Ramos (cell line): Measurements from ENCODE around the gene JDP2.
"Not testable (repeated sequence)": the region's sequence is repeated elsewhere in the genome, so short reads cannot be mapped to it uniquely, and the experiment has no call there.

Source experiments
- in situ Hi-C: fragments of 300-500 bp; cut with MboI; formaldehyde crosslinking; loops from one replicate; pipeline ENCODE4 v1.14.3; 2022; ENCODE audit warnings: low sequenced_read_pairs; ENCODE audit not compliant: unreplicated experiment

Gene JDP2

GRCh38 chr14:75427482-75428229 lies at the start of gene JDP2:
Gene JDP2 (plus strand): TSS chr14:75428022. CDS start chr14:75437921, 9,899 bp downstream.
- in situ Hi-C loops, result no loop called here

- in situ Hi-C loops, result no loop called here
Measured at GRCh38 chr14:75379246-75379929, 48.4 kb upstream of the JDP2 start.

GRCh38 chr14:75379930-75380270 lies 47.9 kb upstream of the JDP2 start:
- in situ Hi-C loops, result no loop called here

- in situ Hi-C loops, result no loop called here
Measured at GRCh38 chr14:75380656-75381055, 47.2 kb upstream of the JDP2 start.

GRCh38 chr14:75381642-75382041 lies 46.2 kb upstream of the JDP2 start:
- in situ Hi-C loops, result no loop called here

- in situ Hi-C loops, result not testable (repeated sequence)
Measured at GRCh38 chr14:75383219-75383618, 44.6 kb upstream of the JDP2 start.

- in situ Hi-C loops, result no loop called here
Measured at GRCh38 chr14:75383721-75384120, 44.1 kb upstream of the JDP2 start.

- in situ Hi-C loops, result no loop called here
Measured at GRCh38 chr14:75389679-75390078, 38.1 kb upstream of the JDP2 start.

- in situ Hi-C loops, result no loop called here
Measured at GRCh38 chr14:75390183-75390582, 37.6 kb upstream of the JDP2 start.

- in situ Hi-C loops, result no loop called here
Measured at GRCh38 chr14:75391953-75392352, 35.9 kb upstream of the JDP2 start.

GRCh38 chr14:75392686-75393641 lies 34.9 kb upstream of the JDP2 start:
- in situ Hi-C loops, result no loop called here

GRCh38 chr14:75393794-75394193 lies 34.0 kb upstream of the JDP2 start:
- in situ Hi-C loops, result no loop called here

GRCh38 chr14:75395862-75396261 lies 32.0 kb upstream of the JDP2 start:
- in situ Hi-C loops, result no loop called here

GRCh38 chr14:75399321-75399720 lies 28.5 kb upstream of the JDP2 start:
- in situ Hi-C loops, result no loop called here

- in situ Hi-C loops, result no loop called here
Measured at GRCh38 chr14:75399843-75400775, 27.7 kb upstream of the JDP2 start.

- in situ Hi-C loops, result no loop called here
Measured at GRCh38 chr14:75401361-75401760, 26.5 kb upstream of the JDP2 start.

- in situ Hi-C loops, result no loop called here
Measured at GRCh38 chr14:75402867-75403413, 24.9 kb upstream of the JDP2 start.

GRCh38 chr14:75404847-75405246 lies 23.0 kb upstream of the JDP2 start:
- in situ Hi-C loops, result no loop called here

- in situ Hi-C loops, result no loop called here
Measured at GRCh38 chr14:75406102-75406501, 21.7 kb upstream of the JDP2 start.
